ENCODE results near the gene SPEG.

SPEG gene

GRCh38 chr2:219502618-219503017 is 68.0 kb downstream of the SPEG start:
- Histone ChIP-seq H3K4me2 (ENCODE audit: low read length) (no peak overlapping the region), H3K4me1 (ENCODE audit: control insufficient read depth, low read length) (peaks cover 19% of the 10 kb centered on the region), H3K27ac (ENCODE audit: low read depth, low read length) (no peak overlapping the region), H3K79me2 (ENCODE audit: control insufficient read depth, low read length) (peaks cover 10% of the 10 kb centered on the region; the same call in 1 of the 2 replicates), H3K27me3 (ENCODE audit: control insufficient read depth, low read length) (peaks cover 7% of the 10 kb centered on the region), H3K4me3 (ENCODE audit: low read length) (no peak overlapping the region), H3K36me3 (ENCODE audit: control insufficient read depth, low read length) (no peaks in the 10 kb centered on the region), H3F3A (ENCODE audit: control insufficient read depth, insufficient read depth) (no peaks in the 10 kb centered on the region), H4K20me1 (ENCODE audit: control insufficient read depth, insufficient read depth, low read depth, low read length) (no peaks in the 10 kb centered on the region), H3K9me3 (ENCODE audit: control insufficient read depth, insufficient read depth, low read length) (no peaks in the 10 kb centered on the region), H3K9me2 (replicated peaks; ENCODE audit: control insufficient read depth, low read length) (no peaks in the 10 kb centered on the region)
- TF ChIP-seq CTCF (IDR thresholded peaks at IDR 0.05; ENCODE audit: low read depth, low read length, poor library complexity, severe bottlenecking): no peak
- TF ChIP-seq EZH2phosphoT487 (IDR thresholded peaks at IDR 0.05; ENCODE audit: borderline replicate concordance, low read length): no peak

DNA sequence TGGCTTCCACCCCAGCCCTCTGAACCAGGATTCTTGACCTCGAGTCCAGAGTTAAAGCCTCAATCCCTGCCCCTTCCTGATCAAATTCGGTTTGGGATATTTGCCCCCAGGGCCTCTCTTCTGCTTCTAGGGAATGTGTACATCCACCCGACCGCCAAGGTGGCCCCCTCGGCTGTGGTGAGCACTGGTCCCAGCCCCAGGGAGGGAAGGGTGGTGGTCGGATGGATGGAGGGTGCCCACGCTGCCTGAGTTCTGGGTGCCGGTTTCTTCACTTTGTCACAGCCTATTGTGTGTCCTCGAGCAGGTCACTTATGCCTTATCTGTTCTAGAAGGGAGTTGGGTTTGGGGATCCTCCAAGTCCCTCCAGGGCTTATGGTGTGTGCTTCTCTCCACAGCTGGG is 70.9 kb downstream of the SPEG start:
- TF ChIP-seq EZH2phosphoT487 (IDR thresholded peaks at IDR 0.05; ENCODE audit: borderline replicate concordance, low read length): no peak
- no peak for TF ChIP-seq CTCF (IDR thresholded peaks at IDR 0.05; ENCODE audit: low read depth, low read length, poor library complexity, severe bottlenecking)
- Histone ChIP-seq H3F3A (ENCODE audit: control insufficient read depth, insufficient read depth) (no peaks in the 10 kb centered on the region), H3K79me2 (ENCODE audit: control insufficient read depth, low read length) (no peaks in the 10 kb centered on the region), H3K4me3 (ENCODE audit: low read length) (no peak overlapping the region), H3K4me1 (ENCODE audit: control insufficient read depth, low read length) (peaks cover 7% of the 10 kb centered on the region; the same call in 1 of the 2 replicates), H3K36me3 (ENCODE audit: control insufficient read depth, low read length) (no peaks in the 10 kb centered on the region), H3K9me2 (replicated peaks; ENCODE audit: control insufficient read depth, low read length) (no peaks in the 10 kb centered on the region), H3K27me3 (ENCODE audit: control insufficient read depth, low read length) (peaks cover 14% of the 10 kb centered on the region), H3K4me2 (ENCODE audit: low read length) (no peak overlapping the region), H3K27ac (ENCODE audit: low read depth, low read length) (no peak overlapping the region), H4K20me1 (ENCODE audit: control insufficient read depth, insufficient read depth, low read depth, low read length) (no peaks in the 10 kb centered on the region), H3K9me3 (ENCODE audit: control insufficient read depth, insufficient read depth, low read length) (no peaks in the 10 kb centered on the region)

DNA sequence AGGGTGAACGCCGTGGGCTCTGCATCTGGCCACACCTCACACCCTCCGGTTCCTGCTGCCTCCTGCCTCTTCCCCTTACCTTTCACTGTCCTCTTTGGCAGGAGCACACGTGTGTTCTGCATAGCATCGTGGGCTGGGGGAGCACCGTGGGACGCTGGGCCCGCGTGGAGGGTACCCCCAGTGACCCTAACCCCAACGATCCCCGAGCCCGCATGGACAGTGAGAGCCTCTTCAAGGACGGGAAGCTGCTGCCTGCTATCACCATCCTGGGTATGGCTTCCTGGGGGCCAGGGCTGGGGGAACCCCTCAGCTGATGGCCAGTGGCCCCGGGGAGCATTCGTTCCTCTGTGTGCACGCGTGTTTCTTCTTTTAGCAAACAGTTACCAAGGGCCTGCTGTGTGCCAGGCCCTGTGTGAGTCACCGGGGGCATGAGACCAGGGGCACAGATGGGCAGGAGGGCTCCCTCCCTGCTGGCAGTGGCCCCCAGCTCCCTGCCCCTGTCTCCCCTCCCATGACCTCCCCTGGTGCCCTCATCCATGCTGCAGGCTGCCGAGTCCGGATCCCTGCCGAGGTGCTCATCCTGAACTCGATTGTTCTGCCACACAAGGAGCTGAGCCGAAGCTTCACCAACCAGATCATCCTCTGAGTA is 71.6 kb downstream of the SPEG start:
- Histone ChIP-seq H3K36me3 (ENCODE audit: control insufficient read depth, low read length) (no peaks in the 10 kb centered on the region), H3F3A (ENCODE audit: control insufficient read depth, insufficient read depth) (no peaks in the 10 kb centered on the region), H3K27ac (ENCODE audit: low read depth, low read length) (no peak overlapping the region), H3K27me3 (ENCODE audit: control insufficient read depth, low read length) (peaks cover 21% of the 10 kb centered on the region), H3K4me3 (ENCODE audit: low read length) (no peak overlapping the region), H4K20me1 (ENCODE audit: control insufficient read depth, insufficient read depth, low read depth, low read length) (no peaks in the 10 kb centered on the region), H3K4me1 (ENCODE audit: control insufficient read depth, low read length) (peaks cover 7% of the 10 kb centered on the region; the same call in 1 of the 2 replicates), H3K9me3 (ENCODE audit: control insufficient read depth, insufficient read depth, low read length) (no peaks in the 10 kb centered on the region), H3K4me2 (ENCODE audit: low read length) (no peak overlapping the region), H3K79me2 (ENCODE audit: control insufficient read depth, low read length) (no peaks in the 10 kb centered on the region), H3K9me2 (replicated peaks; ENCODE audit: control insufficient read depth, low read length) (no peaks in the 10 kb centered on the region)
- no peak for TF ChIP-seq EZH2phosphoT487 (IDR thresholded peaks at IDR 0.05; ENCODE audit: borderline replicate concordance, low read length)
- TF ChIP-seq CTCF (IDR thresholded peaks at IDR 0.05; ENCODE audit: low read depth, low read length, poor library complexity, severe bottlenecking): no peak

Data from DOHH2 (cell line).